ENCODE results near the gene DNAL1.

The DNAL1 gene

DNA sequence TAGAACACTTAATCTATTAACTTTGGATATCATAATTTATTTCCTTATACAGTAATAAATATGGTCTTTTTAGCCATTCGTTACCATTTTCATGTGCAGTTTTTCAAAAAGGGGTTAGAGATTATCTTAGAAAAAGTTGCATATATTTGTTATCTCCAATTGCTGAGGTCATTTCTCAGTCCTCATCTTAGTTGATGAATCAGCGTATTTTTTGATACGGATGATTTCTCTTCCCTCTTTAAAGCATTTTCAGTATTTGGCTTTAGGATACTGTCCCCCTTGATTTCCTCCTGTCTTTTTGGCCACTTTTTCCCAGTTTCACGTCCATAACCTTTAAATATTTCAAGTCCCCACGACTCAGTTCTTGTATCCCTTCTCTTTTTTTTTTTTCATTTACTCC lies 21.8 kb downstream of the DNAL1 start:
- TF ChIP-seq GATA2 (IDR thresholded peaks at IDR 0.05; ENCODE audit: low read depth, low read length), result no peak
- TF ChIP-seq GATA3 (IDR thresholded peaks at IDR 0.05; ENCODE audit: low read depth, low read length), result no peak

DNA sequence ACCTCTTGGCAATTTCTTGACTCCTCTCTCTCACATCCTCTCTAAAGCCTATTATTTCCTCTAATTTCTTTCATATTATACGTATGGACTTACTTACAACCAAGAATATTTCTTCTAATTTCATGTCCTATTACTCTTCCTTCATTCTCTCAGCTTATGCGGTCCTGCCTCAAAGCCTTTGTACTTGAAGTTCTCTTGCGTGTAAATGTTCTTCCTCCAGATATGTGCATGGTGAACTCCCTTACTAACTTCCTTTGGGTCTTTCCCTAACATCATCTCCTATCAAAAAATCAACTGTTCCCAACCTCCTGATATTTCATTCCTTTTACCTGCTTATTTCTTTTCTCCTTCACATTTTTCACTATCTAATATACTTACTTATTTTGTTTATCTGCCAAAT lies 23.1 kb downstream of the DNAL1 start:
- TF ChIP-seq GATA2 (IDR thresholded peaks at IDR 0.05; ENCODE audit: low read depth, low read length) (no peak), GATA3 (IDR thresholded peaks at IDR 0.05; ENCODE audit: low read depth, low read length) (no peak)

DNA sequence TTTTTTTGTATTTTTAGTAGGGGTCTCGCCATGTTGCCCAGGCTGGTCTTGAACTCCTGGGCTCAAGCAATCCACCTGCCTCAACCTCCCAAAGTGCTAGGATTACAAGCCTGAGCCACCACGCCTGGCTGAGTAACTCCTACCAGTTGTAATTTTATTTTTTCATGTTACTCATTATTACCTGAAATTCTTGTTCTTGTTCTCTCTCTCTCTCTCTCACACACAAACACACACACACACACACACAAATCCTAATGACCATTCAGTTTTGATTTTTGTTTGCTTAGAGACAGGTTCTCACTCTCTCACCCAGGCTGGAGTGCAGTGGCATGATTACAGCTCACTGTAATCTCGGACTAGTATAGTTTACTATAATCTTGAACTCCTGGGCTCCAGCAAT lies 30.2 kb downstream of the DNAL1 start:
- no peak for TF ChIP-seq GATA3 (IDR thresholded peaks at IDR 0.05; ENCODE audit: low read depth, low read length)
- no peak for TF ChIP-seq GATA2 (IDR thresholded peaks at IDR 0.05; ENCODE audit: low read depth, low read length)

DNA sequence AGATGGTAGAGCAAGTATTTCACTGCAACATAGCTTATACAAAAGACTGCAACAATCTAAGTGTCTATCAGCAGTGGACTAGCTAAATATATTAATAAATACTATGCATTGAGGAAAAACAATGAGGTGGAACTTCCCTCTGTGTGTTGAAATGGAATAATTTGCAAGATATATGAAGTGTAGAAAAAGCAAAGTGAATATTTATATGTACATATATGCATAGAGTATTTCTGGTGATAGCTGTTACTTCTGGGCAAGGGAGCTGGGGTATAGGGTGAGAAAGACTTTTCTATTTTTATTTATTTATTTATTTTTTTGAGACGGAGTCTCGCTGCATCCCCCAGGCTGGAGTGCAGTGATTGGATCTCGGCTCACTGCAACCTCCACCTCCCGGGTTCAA lies 33.9 kb downstream of the DNAL1 start:
- no peak for TF ChIP-seq GATA2 (IDR thresholded peaks at IDR 0.05; ENCODE audit: low read depth, low read length)
- TF ChIP-seq GATA3 (IDR thresholded peaks at IDR 0.05; ENCODE audit: low read depth, low read length), result no peak

DNA sequence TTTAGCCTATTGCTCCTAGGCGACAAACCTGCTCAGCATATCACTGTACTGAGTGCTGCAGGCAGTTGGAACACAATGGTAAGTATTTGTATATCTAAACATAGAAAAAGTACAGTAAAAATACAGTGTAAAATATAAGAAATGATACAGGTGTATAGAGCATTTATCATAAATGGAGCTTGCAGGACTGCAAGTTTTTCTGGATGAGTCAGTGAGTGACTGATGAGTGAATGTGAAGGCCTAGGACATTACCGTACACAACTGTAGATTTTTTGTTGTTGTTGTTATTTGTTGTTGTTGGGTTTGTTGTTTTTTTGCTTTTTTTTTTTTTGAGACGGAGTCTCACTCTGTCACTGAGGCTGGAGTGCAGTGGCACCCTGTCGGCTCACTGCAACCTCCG lies 36.0 kb downstream of the DNAL1 start:
- no peak for TF ChIP-seq GATA3 (IDR thresholded peaks at IDR 0.05; ENCODE audit: low read depth, low read length)
- TF ChIP-seq GATA2 (IDR thresholded peaks at IDR 0.05; ENCODE audit: low read depth, low read length), result no peak

DNA sequence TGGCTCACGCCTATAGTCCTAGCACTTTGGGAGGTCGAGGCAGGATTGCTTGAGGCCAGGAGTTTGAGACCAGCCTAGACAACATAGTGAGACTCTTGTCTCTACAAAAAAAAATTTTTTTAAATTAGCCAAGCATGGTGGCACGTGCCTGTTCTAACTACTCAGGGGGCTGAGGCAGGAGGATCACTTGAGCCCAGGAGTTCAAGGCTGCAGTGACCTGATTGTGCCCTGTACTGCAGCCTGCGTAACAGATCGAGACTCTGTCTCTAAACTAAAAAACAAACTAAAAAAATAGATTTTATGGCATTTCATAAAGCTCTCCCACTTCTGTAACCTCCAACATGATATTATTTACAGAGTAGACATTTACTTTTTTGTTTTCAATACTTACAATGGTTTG lies 39.8 kb downstream of the DNAL1 start:
- TF ChIP-seq GATA2 (IDR thresholded peaks at IDR 0.05; ENCODE audit: low read depth, low read length), result no peak
- TF ChIP-seq GATA3 (IDR thresholded peaks at IDR 0.05; ENCODE audit: low read depth, low read length), result no peak

DNA sequence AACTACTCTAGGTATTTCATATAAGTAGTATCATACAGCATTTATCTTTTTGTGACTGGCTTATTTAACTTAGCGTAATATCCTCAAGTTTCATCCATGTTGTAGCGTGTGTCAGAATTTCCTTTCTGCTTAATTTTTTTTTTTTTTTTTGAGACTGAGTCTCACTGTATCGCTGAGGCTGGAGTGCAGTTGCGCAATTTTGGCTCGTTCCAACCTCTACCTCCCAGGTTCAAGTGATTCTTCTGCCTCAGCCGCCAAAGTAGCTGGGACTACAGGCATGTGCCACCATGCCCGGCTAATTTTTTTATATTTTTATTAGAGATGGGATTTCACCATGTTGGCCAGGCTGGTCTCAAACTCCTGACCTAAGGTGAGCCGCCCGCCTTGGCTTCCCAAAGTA lies 40.5 kb downstream of the DNAL1 start:
- TF ChIP-seq GATA3 (IDR thresholded peaks at IDR 0.05; ENCODE audit: low read depth, low read length) (no peak), GATA2 (IDR thresholded peaks at IDR 0.05; ENCODE audit: low read depth, low read length) (no peak)

DNA sequence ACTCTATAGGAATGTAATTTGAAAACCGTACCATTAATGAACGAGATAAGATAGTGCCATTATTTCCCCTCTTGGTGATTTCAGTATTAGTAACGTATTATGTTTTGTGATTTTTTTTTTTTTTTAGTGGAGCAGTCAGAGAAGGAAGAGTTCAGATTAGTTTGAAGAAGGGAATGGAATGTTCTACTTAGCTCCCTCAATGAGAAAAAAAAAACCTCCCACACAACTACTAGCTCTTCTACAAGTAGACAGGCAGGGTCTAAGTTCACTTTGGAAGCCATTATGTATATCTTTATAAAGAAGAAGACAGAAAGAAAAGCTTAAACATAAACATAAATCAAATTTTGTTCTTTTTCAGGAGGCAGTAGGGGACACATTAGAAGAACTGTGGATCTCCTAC lies 42.1 kb downstream of the DNAL1 start:
- TF ChIP-seq GATA3 (IDR thresholded peaks at IDR 0.05; ENCODE audit: low read depth, low read length), result no peak
- no peak for TF ChIP-seq GATA2 (IDR thresholded peaks at IDR 0.05; ENCODE audit: low read depth, low read length)

DNA sequence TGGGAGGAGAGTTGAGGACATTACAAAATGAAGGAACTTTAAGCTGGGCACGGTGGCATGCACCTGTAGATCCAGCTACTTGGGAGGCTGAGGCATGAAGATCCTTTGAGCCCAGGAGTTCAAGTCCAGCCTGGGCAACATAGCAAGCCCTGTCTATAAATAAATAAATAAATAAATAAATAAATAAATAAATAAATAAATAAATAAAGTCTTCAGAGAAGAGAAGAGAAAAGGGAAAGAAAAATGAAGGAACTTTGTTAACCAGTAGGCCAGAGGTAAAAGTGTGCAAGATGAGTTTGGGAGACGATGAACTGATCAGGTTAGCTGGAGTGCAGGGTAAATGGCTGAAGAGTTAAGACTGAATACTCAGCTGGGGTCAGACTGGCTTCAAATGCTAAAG lies 49.3 kb downstream of the DNAL1 start:
- no peak for TF ChIP-seq GATA3 (IDR thresholded peaks at IDR 0.05; ENCODE audit: low read depth, low read length)
- no peak for TF ChIP-seq GATA2 (IDR thresholded peaks at IDR 0.05; ENCODE audit: low read depth, low read length)

DNA sequence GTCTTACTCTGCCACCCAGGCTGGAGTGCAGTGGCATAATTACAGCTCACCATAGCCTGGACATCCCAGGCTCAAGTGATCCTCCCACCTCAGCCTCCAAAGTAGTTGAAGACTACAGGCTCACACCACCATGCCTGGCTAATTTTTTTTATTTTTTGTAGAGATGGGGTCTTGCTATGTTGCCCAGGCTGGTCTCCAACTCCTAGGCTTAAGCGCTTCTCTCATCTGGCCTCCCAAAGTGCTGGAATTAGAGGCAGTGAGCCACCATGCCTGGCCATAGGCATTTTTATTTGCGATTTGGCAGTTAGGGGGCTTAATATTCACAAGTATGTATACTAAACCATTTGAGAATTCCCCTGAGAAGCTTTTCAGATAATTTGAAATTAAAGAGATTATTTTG lies 50.3 kb downstream of the DNAL1 start:
- TF ChIP-seq GATA2 (IDR thresholded peaks at IDR 0.05; ENCODE audit: low read depth, low read length), result no peak

DNA sequence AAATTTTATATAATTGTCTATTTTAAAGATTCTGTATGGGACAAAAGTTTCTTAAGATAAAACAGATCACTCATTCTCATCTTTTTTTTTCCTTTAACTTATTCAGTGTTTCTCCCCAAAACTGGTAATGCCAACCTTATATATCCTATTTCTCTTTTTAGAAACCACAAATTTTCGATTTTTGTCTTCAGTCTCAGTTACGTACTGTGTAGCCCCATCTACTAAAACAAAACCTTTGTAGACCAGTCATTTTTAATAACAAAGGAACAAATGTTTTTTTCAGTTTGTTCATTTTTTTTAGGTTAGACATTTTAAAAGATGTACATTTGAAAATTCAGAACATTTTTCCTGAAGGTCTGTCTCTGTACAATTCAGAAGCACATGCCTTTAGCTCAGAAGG lies 51.2 kb downstream of the DNAL1 start:
- TF ChIP-seq GATA2 (IDR thresholded peaks at IDR 0.05; ENCODE audit: low read depth, low read length) (no peak), GATA3 (IDR thresholded peaks at IDR 0.05; ENCODE audit: low read depth, low read length) (no peak)

DNA sequence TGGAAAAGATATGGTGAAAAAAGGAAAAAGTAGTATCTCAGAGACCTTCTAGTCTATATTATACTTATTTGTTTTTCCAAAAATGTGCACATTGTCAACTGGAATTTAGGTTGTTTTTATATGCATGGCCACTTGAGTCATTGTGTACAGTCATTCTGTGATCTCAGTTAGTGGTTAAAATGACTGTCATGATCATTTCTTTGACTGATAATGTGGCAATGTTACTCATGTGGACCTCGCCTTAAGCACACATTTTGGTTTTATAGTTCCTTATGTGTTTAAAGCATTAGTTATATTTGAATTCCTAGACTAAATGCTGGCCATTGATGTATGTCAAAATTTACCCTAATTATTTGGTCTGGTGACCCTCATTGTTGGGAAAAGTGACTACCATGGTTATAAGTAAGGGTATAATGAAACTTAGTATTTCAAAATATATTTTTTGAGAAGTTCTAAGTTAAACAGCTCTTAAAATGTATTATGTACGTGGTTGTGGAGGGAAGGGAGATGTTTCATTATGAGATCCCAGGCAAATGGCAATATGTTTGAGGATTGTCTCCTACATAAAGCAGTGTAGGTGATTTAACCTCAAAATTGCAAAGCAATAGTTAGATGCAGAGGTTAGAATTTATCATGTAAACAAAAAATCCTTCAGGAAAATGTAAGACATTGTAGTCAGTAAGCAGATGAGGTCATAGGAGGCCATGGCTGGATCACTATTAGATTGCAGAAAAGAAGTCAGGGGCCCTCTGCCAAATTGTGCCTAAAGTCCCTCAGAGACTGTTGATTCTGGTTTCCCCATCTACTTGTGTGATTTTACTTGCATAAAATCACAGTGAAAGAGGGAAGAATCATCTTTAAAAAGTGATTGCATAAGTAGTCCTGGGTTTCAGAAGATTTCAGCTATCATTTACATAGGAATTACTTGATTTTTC lies 51.9 kb downstream of the DNAL1 start:
- TF ChIP-seq GATA3 (IDR thresholded peaks at IDR 0.05; ENCODE audit: low read depth, low read length) (no peak), GATA2 (IDR thresholded peaks at IDR 0.05; ENCODE audit: low read depth, low read length) (no peak)

DNA sequence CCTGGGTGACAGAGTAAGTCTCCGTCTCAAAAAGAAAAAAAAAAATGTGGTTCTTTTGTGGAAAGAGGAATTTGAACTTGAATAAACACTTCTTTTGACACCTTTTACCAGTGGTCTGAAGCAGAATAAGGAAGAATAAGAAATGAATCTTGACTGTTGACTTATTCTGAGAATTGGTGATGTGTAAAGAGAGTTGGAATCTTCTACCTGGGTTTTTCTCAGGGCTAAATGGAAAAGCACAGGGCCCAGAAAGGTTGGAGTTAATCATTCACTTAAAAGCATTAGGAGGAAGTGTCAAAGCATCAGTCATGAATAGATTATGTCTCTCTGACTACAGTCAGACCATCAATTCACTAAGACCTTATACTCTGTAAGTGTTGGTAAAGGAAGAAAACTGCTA lies 55.5 kb downstream of the DNAL1 start:
- TF ChIP-seq GATA2 (IDR thresholded peaks at IDR 0.05; ENCODE audit: low read depth, low read length) (no peak), GATA3 (IDR thresholded peaks at IDR 0.05; ENCODE audit: low read depth, low read length) (no peak)

DNA sequence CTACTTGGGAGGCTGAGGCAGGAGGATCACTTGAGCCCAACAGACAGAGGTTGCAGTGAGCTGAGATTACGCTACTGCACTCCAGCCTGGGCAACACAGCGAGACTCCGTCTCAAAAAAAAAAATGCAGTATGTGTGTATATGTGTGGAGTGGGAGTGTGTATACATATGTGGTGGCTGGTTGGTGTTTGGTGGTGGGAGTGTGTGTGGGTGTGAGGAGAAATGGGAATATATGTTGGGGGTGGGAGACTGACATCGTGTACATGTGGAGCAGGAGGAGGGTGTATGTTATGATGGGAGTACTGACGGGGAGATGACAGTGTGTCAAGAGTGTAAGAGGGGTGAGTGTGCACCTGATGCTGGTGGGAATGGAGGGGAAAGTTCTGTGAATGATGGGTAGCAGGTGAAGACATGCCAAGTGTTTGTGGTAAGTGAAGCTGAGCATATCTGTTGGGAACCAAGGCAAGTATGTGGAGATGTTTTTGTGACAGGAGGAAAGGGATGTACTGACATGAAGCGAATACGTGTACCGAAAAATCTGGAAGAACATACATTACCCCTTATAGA lies 65.2 kb downstream of the DNAL1 start:
- TF ChIP-seq GATA3 (IDR thresholded peaks at IDR 0.05; ENCODE audit: low read depth, low read length), result no peak
- TF ChIP-seq GATA2 (IDR thresholded peaks at IDR 0.05; ENCODE audit: low read depth, low read length), result no peak

DNA sequence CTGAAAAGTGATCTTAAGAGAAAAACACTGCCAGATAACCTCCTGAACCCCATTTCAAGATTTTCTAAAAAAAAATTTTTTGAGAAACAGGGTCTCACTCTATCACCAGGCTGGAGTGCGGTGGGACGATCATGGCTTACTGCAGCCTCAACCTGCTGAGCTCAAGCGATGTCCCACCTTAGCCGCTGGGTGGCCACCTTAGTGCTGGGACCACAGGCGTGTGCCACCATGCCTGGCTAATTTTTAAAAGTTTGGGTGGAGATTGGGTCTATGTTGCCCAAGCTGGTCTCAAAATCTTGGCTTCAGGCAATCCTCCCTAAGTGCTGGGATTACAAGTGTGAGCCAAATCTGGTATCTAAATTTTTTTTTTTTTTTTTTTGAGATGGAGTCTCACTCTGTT lies 66.0 kb downstream of the DNAL1 start:
- no peak for TF ChIP-seq GATA2 (IDR thresholded peaks at IDR 0.05; ENCODE audit: low read depth, low read length)
- TF ChIP-seq GATA3 (IDR thresholded peaks at IDR 0.05; ENCODE audit: low read depth, low read length), result no peak

Data from SH-SY5Y (cell line).